HG03520 (cell line): ENCODE measurements around the gene SPATA13.

Experiments used
- ATAC-seq: cut with Tn5 transposase; IDR thresholded peaks from one replicate; pipeline ENCODE4 v1.9.1; 2021; ENCODE audit warnings: mild to moderate bottlenecking, moderate library complexity; ENCODE audit not compliant: unreplicated experiment

SPATA13 gene

DNA sequence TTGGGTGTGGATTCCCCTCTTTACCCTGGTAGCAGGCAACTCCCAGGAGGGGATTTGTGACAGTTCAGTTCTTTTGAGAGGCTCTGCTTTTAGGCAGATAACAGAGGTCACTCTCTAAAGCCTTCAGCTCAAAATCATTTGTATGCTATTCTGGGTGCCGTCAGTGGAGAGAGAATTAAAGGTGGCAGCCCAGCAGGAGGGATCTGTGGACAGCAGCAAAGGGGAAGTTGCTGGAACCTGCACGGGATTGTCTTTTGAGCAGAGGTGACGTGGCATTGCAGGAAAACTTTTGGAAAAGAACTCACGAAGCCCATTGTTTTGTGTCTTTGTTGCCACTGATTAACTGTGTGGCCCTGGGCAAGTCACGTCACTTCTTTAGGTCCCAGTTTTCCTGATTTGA, 86.5 kb downstream of the SPATA13 start:
- no peak for ATAC-seq

DNA sequence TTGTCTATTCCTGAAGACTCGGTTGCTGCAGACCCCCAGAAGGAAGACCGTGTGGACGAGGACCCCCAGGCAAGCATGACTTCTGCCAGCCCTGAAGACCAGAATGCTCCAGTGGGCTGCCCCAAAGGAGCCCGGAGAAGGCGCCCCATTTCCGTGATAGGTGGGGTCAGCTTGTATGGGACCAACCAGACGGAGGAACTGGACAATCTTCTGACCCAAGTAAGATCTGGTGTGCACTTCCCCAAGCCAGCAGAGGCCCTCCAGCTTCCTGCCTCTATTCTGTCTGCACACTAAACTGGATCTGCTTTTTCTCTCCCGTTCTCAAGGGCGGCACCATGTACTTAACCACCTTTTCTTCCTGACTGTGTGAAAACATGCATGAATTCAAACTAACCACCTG, 89.1 kb downstream of the SPATA13 start:
- ATAC-seq: no peak

DNA sequence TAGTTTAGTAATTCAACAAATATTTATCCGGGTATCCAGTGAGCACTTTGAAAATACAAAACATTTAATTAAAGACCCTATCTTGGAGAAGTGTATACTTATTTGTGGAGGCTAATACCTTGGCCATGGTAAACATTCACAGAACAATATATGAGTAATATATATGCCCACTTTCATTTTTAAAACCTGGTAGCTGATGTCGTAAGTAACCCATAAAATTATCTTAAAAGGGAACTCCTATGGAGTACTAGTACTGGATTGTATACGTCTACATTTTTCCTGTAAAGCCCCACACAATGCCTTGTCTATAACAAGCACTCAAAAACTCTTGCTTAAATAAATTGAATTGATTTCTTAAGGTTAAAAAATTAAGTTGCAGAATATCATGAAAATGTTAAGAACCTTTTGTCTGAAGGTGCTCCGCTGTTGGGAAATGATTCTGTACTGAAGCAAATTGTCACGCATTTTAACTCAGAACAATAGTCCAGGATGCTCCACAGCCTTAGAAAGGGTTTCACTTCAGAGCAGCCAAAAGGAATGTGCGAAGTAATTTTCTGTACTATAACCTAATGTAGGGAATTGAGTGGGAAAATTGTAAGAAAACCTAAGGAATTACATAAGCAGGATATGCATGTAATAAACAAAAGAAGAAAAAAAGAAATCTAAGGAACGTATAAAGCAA, 90.0 kb downstream of the SPATA13 start:
- no peak for ATAC-seq

DNA sequence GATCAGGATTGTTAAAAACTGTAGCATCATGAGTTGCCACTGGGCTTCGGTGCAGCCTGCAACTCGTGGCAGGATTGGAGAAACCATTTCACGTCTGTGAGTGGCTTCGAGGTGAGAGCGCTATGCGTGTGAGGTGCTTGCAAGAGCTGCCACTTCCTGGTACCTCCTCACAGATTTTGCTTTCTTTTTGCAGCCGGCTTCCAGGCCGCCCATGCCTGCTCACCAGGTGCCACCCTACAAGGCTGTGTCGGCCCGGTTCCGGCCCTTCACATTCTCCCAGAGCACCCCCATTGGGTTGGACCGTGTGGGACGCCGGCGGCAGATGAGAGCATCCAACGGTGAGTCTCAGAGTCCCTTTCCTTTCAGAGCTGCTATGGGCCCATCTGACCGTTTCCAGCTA, 91.0 kb downstream of the SPATA13 start:
- ATAC-seq: no peak

DNA sequence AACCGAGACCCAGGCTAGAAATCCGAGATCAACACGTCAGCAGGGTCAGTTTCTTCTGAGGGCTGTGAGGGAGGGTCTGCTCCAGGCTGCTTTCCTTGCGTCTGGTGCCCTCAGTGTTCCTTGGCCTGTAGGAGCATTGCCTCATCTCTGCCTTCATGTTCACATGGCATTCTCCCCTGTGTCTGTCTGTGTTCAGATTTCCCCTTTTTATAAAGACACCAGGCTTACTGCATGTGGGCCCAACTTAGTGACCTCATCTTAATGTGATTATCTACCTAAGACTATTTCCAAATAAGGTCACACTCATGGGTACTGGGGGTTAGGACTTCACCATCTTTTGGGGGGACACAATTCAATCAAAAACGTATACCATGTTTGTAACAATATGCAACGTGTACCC, 91.6 kb downstream of the SPATA13 start:
- no peak for ATAC-seq

DNA sequence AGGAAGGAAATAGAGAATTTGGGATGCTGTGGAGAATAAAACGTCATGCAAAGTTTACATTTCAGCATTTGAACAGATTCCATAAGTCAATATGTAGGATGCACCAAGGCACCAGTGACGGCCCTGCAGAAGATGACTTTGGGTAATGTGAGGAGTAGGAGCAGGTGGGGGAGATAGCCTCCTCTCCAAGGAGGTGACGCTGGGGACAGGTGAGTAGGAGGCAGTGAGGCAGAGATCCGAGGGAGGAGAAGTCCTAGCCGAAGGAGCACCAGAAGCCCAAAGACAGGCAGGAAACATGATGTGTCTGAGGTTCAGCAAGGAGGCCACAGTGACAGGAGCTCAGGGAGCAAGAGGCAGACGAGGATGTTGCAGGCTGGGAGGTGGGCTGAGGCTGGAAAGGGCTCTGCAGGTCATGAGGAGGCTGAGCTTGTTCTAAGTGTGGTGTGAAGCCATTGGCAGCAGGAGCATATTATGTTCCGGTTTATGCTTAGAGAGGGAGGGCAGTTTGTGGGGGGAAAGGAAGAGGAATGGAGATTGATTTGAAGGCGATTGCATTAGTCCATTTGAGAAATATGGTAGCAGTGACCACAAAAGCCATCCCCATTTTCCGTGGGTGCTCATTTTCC, 93.1 kb downstream of the SPATA13 start:
- no peak for ATAC-seq

DNA sequence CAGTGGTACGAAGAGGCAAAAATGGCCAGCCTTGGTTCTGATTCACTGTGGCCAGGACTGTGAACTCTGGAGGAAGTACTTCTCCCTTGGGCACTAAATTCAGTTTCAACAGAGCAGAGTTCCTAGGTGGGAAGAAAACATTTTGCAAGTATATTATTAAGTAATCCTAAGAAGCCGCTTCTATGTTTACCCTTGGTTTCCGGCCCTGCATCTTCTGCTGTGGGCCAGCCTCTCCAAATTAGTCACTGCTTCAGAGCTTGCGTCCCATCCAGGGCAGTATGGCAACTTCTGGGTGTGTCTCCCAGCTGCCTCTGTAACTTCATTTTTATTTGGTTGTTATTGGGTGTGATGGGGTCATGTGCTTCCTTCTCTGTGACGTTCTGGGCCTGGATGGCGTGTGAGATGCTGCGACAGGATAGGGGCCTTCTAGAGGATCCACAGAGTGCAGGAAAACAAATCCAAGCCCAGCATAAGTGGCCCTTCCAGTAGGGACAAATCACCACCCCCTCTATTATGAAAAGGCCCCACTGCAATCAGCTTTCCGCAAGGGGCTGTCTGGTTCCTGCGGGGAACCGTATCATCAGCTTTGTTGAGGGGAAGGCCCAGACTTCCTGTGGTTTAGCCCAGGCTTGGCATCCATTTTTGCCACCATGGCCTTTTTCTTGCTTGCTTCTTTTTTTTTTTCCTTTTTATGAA, 93.8 kb downstream of the SPATA13 start:
- peak; percentile 56 for ATAC-seq

DNA sequence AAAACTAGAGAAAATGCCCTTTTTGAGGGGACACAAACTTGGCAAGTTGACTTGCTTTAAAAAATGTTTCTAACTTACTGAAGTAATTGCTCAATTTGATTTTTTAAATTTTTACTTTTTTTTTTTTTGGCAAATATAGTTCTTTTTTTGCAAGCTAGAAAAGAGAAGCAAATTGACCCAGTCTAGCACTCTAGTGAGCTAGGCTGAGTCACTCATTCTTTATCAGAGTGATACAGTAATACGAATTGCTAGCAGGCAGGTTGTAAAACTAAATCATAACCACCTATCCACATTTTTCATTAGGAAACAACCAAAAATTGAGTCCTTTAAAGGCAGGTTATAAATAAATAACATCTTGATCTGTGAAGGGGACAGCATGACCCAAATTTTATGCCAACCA, 97.0 kb downstream of the SPATA13 start:
- no peak for ATAC-seq

DNA sequence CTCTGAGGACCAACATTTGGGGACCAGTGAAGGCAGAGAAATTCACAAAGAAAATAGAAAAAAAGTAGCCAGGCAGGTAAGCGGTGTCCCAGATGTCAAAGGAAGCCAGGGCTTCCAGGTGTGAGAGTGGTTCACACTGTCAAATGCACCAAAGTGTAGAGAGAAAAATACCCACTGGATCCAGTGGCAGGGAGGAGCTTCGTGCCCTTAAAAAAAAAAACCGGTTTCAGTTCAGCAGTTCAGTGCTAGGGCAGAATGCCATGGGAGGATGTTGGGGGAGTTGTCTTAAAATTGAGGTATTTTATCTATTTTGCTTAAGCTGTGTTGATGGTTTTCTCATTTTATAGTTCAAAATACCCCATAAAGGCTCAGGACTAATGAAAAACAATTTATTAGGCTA, 101.0 kb downstream of the SPATA13 start:
- no peak for ATAC-seq

DNA sequence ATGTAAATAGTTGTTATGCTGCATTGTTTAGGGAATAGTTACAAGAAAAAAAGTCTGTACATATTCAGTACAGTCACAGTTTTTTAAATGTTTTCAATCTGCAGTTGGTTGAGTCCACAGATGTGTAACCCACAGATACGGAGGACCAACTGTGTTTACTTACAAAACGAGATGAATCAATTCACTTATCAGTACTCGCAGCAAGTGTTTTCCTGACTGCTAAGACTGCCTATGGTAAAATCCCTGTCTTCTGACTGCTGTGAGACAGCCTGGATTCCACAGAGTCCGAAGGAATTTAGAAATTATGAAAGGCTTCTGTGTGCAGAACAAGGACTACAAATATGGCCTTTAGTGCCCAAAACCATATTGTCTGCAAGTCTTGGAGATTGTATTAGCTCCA, 103.1 kb downstream of the SPATA13 start:
- ATAC-seq: no peak

DNA sequence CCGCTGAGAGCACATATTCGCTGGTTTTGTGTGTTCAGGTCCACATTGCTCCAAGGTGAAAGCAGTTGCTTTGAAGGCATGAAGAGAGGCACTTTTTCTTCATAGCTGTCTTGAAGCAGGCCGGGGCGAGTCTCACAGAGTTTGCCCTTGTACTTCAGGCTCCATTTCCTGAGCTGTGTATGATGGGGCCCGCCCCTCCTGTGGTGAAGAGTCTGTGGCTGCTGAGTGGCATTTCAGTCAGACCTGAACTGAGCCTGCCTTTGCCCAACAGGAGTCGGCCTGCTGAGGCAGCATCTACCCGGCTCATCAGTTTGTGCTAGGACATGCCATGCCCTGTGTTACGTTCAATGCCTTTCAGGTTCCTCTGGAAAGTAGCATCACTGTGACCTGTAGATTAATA, 104.5 kb downstream of the SPATA13 start:
- peak; percentile 64 for ATAC-seq

DNA sequence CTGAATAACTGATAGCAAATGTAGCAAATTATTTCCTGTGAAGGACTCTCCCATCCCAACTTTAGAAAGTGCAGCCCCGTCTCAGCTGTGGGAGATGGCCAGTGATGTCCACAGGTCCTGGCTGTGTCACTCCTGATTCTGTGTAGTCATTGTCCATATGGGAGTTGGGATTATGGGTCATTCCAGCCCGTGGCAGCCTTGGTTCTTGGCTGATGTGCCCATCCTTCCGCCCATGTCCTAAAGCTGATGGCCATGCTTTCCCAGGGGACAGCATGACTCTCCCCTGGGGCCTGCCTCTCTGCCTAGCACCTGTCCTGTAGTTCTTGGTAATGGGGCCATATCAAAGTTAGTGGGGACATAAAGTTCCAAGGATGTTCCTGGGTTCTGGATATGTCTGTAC, 104.9 kb downstream of the SPATA13 start:
- no peak for ATAC-seq

DNA sequence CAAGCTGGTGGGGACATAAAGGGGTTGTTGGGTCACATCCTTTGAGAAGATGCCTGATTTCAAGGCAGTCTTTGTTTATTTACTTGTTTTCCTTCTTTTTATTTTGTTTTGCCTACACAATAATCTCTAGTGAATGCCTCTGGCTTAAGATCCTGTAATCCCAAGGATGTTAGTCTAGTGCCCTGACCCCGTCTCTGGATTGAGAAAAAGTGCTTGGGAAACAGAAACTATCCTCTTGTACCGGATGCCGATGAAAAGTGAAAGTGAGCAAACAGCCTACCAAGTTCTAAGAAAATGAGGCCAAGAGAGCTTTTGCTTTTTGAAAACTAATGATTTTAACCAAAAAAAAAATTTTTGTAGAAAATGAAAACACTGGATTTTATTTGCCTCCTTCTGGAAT, 106.8 kb downstream of the SPATA13 start:
- ATAC-seq: no peak

DNA sequence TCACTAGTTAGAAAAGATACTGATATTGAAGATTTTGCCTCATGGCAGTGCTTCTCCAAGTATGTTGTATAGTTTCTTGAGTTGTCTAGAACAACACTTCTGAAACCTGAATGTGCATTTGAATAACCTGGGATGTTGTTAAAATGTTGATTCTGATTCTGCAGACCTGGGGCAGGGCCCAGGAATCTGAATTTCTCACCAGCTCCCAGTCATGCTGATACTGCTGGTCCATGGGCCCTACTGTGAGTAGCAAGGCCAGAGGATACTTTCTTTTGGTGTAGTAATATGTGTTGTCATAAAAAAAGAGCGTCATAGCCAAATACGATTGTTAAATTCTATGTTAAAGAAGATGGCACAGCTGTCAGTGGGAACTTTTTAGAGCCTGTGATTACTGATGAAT, 107.3 kb downstream of the SPATA13 start:
- no peak for ATAC-seq

DNA sequence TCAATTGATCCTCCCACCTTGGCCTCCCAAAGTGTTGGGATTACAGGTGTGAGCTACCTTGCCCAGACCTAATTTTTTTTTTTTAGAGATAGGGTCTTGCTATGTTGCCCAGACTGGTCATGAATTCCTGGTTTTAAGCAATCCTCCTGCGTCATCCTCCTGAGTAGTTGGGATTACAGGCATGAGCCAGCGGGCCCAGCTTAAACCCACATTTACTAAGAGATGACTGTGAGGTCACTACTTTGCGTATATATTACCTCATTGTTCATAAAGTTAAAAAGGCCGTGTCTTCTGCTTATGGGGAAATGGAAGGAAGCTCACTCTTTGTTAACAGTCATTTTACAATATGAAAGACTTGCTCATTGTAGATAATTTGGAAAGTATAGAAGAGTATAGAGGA, 109.3 kb downstream of the SPATA13 start:
- ATAC-seq: no peak

DNA sequence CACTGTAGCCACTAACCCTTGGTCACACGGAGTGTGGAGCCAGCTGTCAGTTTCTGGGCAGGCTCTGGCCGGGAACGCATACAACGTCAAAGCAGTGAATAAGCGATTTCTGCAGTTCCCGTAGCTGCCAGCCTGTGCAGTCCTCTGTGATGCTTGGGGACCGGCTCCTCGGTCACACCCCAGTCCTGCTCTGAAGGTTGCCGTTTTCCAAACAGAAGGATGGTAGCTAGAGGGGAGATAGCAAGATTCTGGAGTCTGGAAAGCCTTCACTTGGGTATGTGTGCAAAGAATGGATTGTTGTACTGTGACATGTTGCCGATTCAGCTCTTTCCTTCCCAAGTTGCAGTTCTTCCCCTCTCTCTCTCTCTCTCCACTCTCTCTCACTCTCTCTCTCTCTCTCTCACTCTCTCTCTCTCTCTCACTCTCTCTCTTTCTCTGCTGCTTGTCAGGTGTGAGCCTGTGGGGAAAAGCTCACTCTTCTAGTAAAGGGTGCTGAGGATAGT, 110.2 kb downstream of the SPATA13 start:
- peak; percentile 49 for ATAC-seq

DNA sequence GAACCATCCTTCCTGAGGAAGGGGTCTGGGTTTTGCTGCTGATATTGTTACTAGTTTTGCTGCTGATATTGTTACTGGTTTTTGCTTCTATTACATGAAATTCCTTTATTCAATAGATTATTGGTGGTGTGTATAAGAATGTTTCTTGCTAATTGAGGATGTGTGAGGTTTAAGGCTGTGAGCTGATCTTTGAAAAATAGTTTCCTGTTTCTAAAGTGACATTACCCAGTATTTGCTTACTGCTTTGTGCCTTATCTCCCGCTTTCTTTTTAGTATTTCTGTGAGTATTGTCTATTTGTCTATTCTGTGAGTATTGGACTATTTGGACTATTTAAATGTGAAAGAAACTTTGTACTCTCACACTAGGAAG, 110.7 kb downstream of the SPATA13 start:
- ATAC-seq: no peak

DNA sequence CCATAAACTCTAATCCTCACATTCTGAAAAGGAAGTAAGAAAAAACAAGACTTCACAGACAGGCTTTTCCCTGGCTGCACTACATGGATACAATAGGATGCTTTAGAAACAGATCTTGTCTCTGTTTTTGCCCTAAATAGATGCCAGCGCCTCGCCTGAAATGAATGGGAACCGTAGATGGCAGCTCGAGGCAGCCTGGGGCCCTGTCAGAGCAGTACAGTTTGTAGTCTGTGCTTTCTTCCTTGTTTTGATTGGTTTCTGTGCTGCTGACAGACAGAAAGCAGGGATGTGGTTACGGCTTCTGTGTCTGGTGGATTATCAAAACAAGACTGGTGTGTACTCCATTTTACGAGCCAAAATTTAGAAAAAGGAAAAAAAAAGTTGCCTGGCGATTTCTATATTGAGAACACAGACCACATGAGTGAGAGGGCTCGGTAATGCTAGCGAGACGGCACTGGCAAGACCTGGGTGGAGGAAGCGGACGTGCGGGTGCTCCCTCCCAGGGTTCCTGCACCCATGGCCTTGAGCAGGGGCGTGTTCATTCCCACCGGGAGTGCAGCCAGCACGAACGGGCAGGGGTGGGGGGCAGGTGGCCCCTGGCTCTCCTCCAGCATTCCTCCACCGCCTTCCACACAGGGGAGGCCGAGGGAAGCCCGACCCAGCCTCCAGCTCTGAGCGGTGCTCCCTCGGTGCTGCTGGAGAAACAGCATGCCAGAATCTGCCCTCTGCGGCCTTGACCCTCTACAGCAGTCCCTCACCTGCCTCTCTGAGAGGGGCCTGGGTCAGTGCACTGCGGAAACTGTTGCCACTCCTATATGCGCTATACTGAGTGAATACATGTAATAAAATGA, 111.3 kb downstream of the SPATA13 start:
- ATAC-seq: peak; percentile 44

DNA sequence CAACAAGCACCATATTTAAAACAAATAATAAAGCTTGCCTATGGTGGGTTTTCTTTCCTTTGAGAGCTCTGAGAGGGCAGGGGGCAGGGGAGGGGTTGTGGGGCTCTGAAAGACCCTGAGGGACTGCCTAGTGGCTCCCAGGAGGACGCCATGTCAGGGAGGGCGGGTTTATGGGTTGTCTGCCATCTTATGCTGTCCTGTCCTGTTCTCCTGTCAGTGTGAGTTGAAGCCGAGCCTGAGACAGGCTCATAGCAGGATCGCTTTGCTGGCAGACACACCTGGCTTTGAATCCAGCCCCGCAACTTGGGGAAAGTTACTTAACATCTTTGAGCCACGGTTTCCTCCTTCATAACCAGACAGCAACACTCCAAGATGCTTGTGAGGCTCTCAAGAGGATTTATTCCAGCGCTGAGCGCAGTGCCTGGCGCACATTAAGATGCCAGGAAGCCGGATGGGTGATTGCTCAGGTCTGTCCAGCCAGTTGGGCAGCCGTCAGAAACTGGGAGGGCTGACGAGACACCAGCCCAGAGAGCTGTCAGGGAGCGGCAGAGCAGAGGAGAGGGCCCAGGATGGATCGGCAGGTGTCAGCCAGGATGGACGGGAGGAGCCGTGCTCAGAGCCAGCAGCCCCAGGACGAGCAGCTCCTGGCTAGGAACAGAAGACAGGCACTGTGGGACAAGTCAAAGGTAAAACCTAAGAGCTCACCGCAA, 112.1 kb downstream of the SPATA13 start:
- no peak for ATAC-seq

DNA sequence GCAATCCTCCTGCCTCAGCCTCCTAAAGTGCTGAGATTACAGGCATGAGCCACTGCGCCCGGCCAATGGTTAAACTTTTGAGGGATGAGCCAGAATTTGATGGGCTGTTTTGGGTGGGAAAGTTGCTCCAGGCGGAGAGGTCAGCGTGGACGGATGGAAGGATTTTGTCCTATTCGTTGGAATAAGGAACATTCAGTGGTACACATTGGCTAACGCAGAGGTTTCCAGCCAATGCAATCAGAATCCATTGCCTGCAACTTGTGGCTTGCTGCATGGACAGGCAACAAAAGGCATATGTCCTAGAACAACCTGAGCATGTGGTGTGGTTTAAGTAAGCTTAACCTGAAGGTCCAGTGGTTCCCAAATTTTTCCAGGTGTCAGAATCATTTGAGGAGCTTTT, 113.4 kb downstream of the SPATA13 start:
- no peak for ATAC-seq
